CD4-positive, alpha-beta T cell (primary cell): Measurements from ENCODE around the gene ITPKB. TPM values are rescaled to one million over a fixed set of nuclear protein-coding genes. Genes with fewer than 3 reads are reported as not detected.

ENCODE experiments used
- ATAC-seq: fragments of 200-7000 bp; cut with Tn5 transposase; one replicate; pipeline ENCODE4 v1.10.0; 2022; ENCODE audit warnings: mild to moderate bottlenecking; ENCODE audit not compliant: poor library complexity
- CTCF ChIA-PET: fragments of 350-600 bp; sonication (Branson Sonifier 250); formaldehyde crosslinking; loops from one replicate; lab custom pipeline; 2021; ENCODE audit warnings: antibody characterized with exemption, inconsistent platforms; lab: Charles Lee
- POLR2A ChIA-PET: fragments of 350-600 bp; sonication (Branson Sonifier 250); formaldehyde crosslinking; loops from one replicate; lab custom pipeline; 2021; ENCODE audit warnings: antibody characterized with exemption, inconsistent platforms; lab: Charles Lee
- DNase-seq, 14 experiments: peaks; one replicate each; pipeline ENCODE4 v3.0.0-alpha.2; 2013 to 2020; ENCODE audit warnings: mixed read lengths in 2 of 14
- H3K27ac ChIP-seq, 2 donors: one replicate each; pipeline versions ENCODE4 v1.5.1 to v1.7.0; 2013; ENCODE audit warnings: low read length in 2 of 2, low read depth in 1 of 2, mild to moderate bottlenecking in 1 of 2
- H3K27me3 ChIP-seq, 2 experiments: 1 replicate in 1 of 2; 2 replicates in 1 of 2; pipeline versions ENCODE4 v1.6.1 to v1.7.0; 2013; ENCODE audit warnings: low read length in 2 of 2, control low read depth in 1 of 2, mild to moderate bottlenecking in 1 of 2, moderate library complexity in 1 of 2; ENCODE audit not compliant: insufficient read depth in 2 of 2, control insufficient read depth in 1 of 2
- H3K36me3 ChIP-seq: one replicate; pipeline ENCODE4 v1.6.1; 2013; ENCODE audit warnings: low read length, control low read depth; ENCODE audit not compliant: insufficient read depth
- H3K4me1 ChIP-seq: one replicate; pipeline ENCODE4 v1.6.1; 2013; ENCODE audit warnings: low read length, control low read depth; ENCODE audit not compliant: insufficient read depth
- H3K4me3 ChIP-seq: one replicate; pipeline ENCODE4 v1.5.1; 2013; ENCODE audit warnings: mild to moderate bottlenecking, low read length, moderate library complexity
- H3K9me3 ChIP-seq, 2 experiments: 1 replicate in 1 of 2; 2 replicates in 1 of 2; pipeline versions ENCODE4 v1.6.1 to v1.7.0; 2013; ENCODE audit warnings: low read length in 2 of 2, mild to moderate bottlenecking in 2 of 2, control low read depth in 1 of 2, moderate library complexity in 1 of 2; ENCODE audit not compliant: control insufficient read depth in 1 of 2, insufficient read depth in 1 of 2
- H3K27ac Mint-ChIP-seq: one replicate; pipeline ENCODE4 v1.8.0; 2020; ENCODE audit warnings: mixed read lengths
- H3K27me3 Mint-ChIP-seq: one replicate; pipeline ENCODE4 v1.8.0; 2021; ENCODE audit warnings: mixed read lengths
- H3K36me3 Mint-ChIP-seq: one replicate; pipeline ENCODE4 v1.8.0; 2021; ENCODE audit warnings: low read depth, mixed read lengths
- H3K4me1 Mint-ChIP-seq: one replicate; pipeline ENCODE4 v1.8.0; 2021; ENCODE audit warnings: low read depth, mixed read lengths
- H3K4me3 Mint-ChIP-seq: one replicate; pipeline ENCODE4 v1.8.0; 2020; ENCODE audit warnings: mild to moderate bottlenecking, mixed read lengths
- H3K9me3 Mint-ChIP-seq: one replicate; pipeline ENCODE4 v1.8.0; 2020; ENCODE audit warnings: mixed read lengths
- CTCF ChIP-seq: fragments of 200-600 bp; IDR thresholded peaks from one replicate; pipeline ENCODE4 v1.8.0; 2022; ENCODE audit warnings: antibody characterized with exemption, mild to moderate bottlenecking
- intact Hi-C, 2 experiments: fragments of 100-400 bp; cut with DNase I in 1 of 2; cut with micrococcal nuclease in 1 of 2; formaldehyde crosslinking; loops; one replicate each; pipeline versions ENCODE4 v1.15.1 to v1.9.0; 2023 to 2025; cut with DNase I, micrococcal nuclease
- total RNA-seq, 174 experiments: library from RNA in 2 of 174; stranded (reverse) in 2 of 174; gene quantifications; one replicate each; pipeline ENCODE4 v1.2.3 and lab custom pipeline; 2021 to 2026

Gene ITPKB
- total RNA-seq, 2 experiments from 2014 or later: 565 to 583 TPM

DNA sequence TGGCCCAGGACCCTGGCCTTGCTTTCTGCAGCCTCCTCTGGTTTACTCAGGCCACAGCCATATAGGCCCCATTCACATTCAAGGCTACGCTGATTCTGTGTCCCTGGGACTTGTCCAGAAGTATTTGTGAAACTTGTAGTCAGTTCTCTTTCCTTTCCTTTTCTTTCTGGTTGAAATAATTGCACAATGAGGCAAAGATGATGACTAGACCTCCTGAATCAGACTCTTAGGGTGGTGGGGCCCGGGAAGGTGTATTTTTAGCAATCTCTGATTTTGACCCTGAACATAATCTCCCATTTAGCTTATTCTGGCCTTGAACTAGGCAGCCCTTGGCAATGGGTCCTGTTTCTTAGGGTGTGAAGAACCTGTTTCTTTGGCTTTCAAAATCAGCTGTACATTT, 150.6 kb downstream of the ITPKB start:
- intact Hi-C loops: no loop called here
- no peak overlapping the region for H3K27ac Mint-ChIP-seq
- Histone ChIP-seq H3K27me3 (peaks cover 0 to 2% of the 10 kb centered on the region in 2 experiments), H3K36me3 (no peaks in the 10 kb centered on the region), H3K4me1 (no peaks in the 10 kb centered on the region), H3K9me3 (no peaks in the 10 kb centered on the region), H3K27ac (no peak overlapping the region), H3K4me3 (no peak overlapping the region)
- ATAC-seq (no peak), DNase-seq (no peak)
- CTCF ChIA-PET: no interaction called here
- no peaks in the 10 kb centered on the region for H3K36me3 Mint-ChIP-seq
- no peak overlapping the region for H3K4me3 Mint-ChIP-seq
- no peaks in the 10 kb centered on the region for H3K9me3 Mint-ChIP-seq
- H3K27me3 Mint-ChIP-seq: peaks cover 4% of the 10 kb centered on the region
- no peak for TF ChIP-seq CTCF
- POLR2A ChIA-PET: no interaction called here
- no peaks in the 10 kb centered on the region for H3K4me1 Mint-ChIP-seq

DNA sequence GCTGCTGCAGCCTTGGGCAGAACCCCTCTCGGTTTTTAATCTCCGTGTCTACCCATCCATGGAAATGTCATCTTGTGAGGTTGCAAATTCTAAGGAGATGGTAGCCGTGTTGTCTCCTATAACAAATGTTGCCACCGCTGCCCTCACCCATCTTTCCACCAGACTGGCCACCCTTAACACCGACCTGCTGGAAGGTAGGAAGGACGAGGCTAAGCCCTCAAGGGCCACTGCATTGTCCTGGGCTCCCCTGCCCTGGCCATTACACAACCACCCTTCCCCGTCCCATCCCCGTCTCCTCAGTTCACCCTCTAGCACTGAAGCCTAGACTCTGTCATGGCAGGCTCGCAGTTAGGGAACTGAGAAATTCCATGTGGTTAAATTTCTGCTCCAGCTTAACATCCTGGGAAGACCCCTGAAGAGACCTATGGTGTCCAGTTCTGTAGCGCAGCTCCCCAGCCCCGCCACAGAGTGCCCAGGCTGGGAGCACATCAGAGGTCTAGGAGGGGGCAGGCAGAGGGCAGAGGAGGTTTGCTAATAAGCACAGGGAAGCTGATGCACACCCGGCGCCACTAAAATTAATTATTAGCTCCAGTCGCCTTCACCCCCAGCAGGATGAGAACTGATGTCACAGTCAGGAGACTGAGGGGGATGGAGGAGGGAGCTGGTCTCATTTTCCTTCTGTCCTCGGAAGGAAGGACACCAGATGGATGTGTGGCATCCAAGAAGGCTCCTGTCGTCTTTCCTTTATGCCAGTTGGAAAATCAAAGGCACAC, 152.2 kb downstream of the ITPKB start:
- ATAC-seq: no peak
- H3K4me3 Mint-ChIP-seq: no peak overlapping the region
- H3K9me3 Mint-ChIP-seq: no peaks in the 10 kb centered on the region
- no peak overlapping the region for H3K27ac Mint-ChIP-seq
- Histone ChIP-seq H3K4me3 (no peak overlapping the region), H3K27ac (no peak overlapping the region), H3K36me3 (no peaks in the 10 kb centered on the region), H3K27me3 (peaks cover 0 to 2% of the 10 kb centered on the region in 2 experiments), H3K4me1 (no peaks in the 10 kb centered on the region), H3K9me3 (no peaks in the 10 kb centered on the region)
- no peak for DNase-seq
- H3K36me3 Mint-ChIP-seq: no peaks in the 10 kb centered on the region
- ChIA-PET POLR2A (no interaction called here), CTCF (no interaction called here)
- intact Hi-C loops: no loop called here
- no peaks in the 10 kb centered on the region for H3K4me1 Mint-ChIP-seq
- peaks cover 4% of the 10 kb centered on the region for H3K27me3 Mint-ChIP-seq
- no peak for TF ChIP-seq CTCF

- no peak for TF ChIP-seq CTCF
- H3K27ac Mint-ChIP-seq: no peak overlapping the region
- no peaks in the 10 kb centered on the region for H3K9me3 ChIP-seq
- no peak overlapping the region for H3K4me3 Mint-ChIP-seq
- intact Hi-C loops: no loop called here
- no peaks in the 10 kb centered on the region for H3K9me3 Mint-ChIP-seq
- no peak overlapping the region for H3K4me3 ChIP-seq
- no peaks in the 10 kb centered on the region for H3K36me3 ChIP-seq
- ATAC-seq (no peak), DNase-seq (no peak)
- no peaks in the 10 kb centered on the region for H3K4me1 ChIP-seq
- H3K27me3 ChIP-seq: peaks cover 0 to 2% of the 10 kb centered on the region in 2 experiments
- no peaks in the 10 kb centered on the region for H3K4me1 Mint-ChIP-seq
- CTCF ChIA-PET: no interaction called here
- peaks cover 4% of the 10 kb centered on the region for H3K27me3 Mint-ChIP-seq
- POLR2A ChIA-PET: no interaction called here
- no peaks in the 10 kb centered on the region for H3K36me3 Mint-ChIP-seq
- H3K27ac ChIP-seq: no peak overlapping the region
These were observed 153.0 kb downstream of the ITPKB start for GRCh38 chr1:226586116-226586515.
